ENCODE measurements around the gene ITGA5. TPM values are rescaled to one million over a fixed set of nuclear protein-coding genes. Genes with fewer than 3 reads are reported as not detected.

The ITGA5 gene
- total and polyA plus RNA-seq, 2 of the 13 experiments (the other 11 are each of a cell fraction or from before 2014, with no cell fraction given) = 0.20 to 0.40 TPM

- no peak overlapping the region for H3K27ac ChIP-seq (ENCODE audit: extremely low read length, insufficient read depth, low read length)
- H3K27me3 ChIP-seq (ENCODE audit: control insufficient read depth in 1 of 2, insufficient read depth in 2 of 2, low read length in 2 of 2) = peaks cover 11 to 12% of the 10 kb centered on the region in 2 experiments; a peak in 3 of 5 replicates
- 21% methylated on average over 3 of the region's 4 CpGs for WGBS (ENCODE audit: low lambda C conversion rate)
- TF ChIP-seq ZMYM2 (CRISPR knock-in tag; IDR thresholded peaks at IDR 0.05) (no peak), ZSCAN21 (CRISPR knock-in tag; IDR thresholded peaks at IDR 0.05; ENCODE audit: borderline replicate concordance) (no peak), ZNF205 (CRISPR knock-in tag; IDR thresholded peaks at IDR 0.05) (no peak), ZBTB43 (CRISPR knock-in tag; conservative IDR thresholded peaks at IDR 0.05) (no peak), ZNF800 (CRISPR knock-in tag; IDR thresholded peaks at IDR 0.05) (no peak), RNF219 (CRISPR knock-in tag; IDR thresholded peaks at IDR 0.05) (no peak)
- in situ Hi-C loops (cut with HindIII; ENCODE audit: extremely low pct_ligation_motif_present, low pct_unique_long_range_greater_than_20kb) (no loop called here), intact Hi-C loops (cut with micrococcal nuclease; ENCODE audit: unreplicated experiment) (no loop called here)
- no peaks in the 10 kb centered on the region for H3K36me3 ChIP-seq (replicated peaks in 1 of 2; ENCODE audit: control insufficient read depth in 1 of 2, insufficient read depth in 2 of 2, low read length in 2 of 2)
- no peak overlapping the region for H3K4me3 ChIP-seq (replicated peaks in 1 of 3; ENCODE audit: insufficient read depth in 1 of 3, low read depth in 2 of 3, low read length in 3 of 3)
- H4K20me1 ChIP-seq (ENCODE audit: insufficient read depth, low read length) = no peaks in the 10 kb centered on the region
- ChIA-PET POLR2A (no interaction called here), CTCF (ENCODE audit: low intra/inter-chr PET ratio, low total read pairs) (no interaction called here)
- FAIRE-seq = no peak
- H3K4me2 ChIP-seq (ENCODE audit: low read depth, low read length) = no peak overlapping the region
- H3K9ac ChIP-seq (ENCODE audit: insufficient read depth, low read depth, low read length) = no peak overlapping the region
- H2AFZ ChIP-seq (ENCODE audit: low read length) = no peak overlapping the region
- no peaks in the 10 kb centered on the region for H3K9me3 ChIP-seq (ENCODE audit: low read length)
- DNase-seq (ENCODE audit: low spot score) = no peak
- no TSS peak for BruUV-seq (replicated peaks)
- no peaks in the 10 kb centered on the region for H3K79me2 ChIP-seq (ENCODE audit: insufficient read depth, low read length)
- peaks cover 8% of the 10 kb centered on the region for H3K4me1 ChIP-seq (ENCODE audit: insufficient read depth, low read length)
- no peak for ATAC-seq
These were observed 6.7 kb downstream of the ITGA5 start for GRCh38 chr12:54412348-54412747.
